Adrenal gland (tissue), 5 donors: ENCODE measurements around the gene NDUFB7.

Experiments
- CTCF ChIP-seq, 6 experiments: fragments of 450-650 bp in 4 of 6; fragments of 200-600 bp in 2 of 6; sonication (generic) in 1 of 6; IDR thresholded peaks; 1 replicate in 5 of 6; 2 replicates in 1 of 6; pipeline versions ENCODE4 v1.5.1 to v1.8.0; 2016 to 2021; ENCODE audit warnings: antibody characterized with exemption in 6 of 6, mild to moderate bottlenecking in 2 of 6, moderate library complexity in 1 of 6
- POLR2A ChIP-seq, 2 donors: fragments of 450-650 bp; IDR thresholded peaks; one replicate each; pipeline ENCODE4 v1.6.1; 2017; ENCODE audit warnings: antibody characterized with exemption in 2 of 2, mild to moderate bottlenecking in 2 of 2, moderate library complexity in 1 of 2
- donor health status: DM: no; HTN: no; CAD: no.

GRCh38 chr19:14553042-14553938, 18.6 kb downstream of the NDUFB7 start:
- TF ChIP-seq CTCF (IDR thresholded peaks at IDR 0.05) (no peak), POLR2A (IDR thresholded peaks at IDR 0.05) (no peak)
